Measurements from ENCODE around the gene TMEM115.

Gene TMEM115

GRCh38 chr3:50319181-50319893 is 40.0 kb downstream of the TMEM115 start:
- H3K27ac ChIP-seq (replicated peaks), result no peak overlapping the region
- no peak for TF ChIP-seq CTCF (IDR thresholded peaks at IDR 0.05; ENCODE audit: insufficient read depth, low read length)
- no peak for TF ChIP-seq SPI1 (IDR thresholded peaks at IDR 0.05; ENCODE audit: borderline replicate concordance, low read depth)

GRCh38 chr3:50318615-50319014 is 40.7 kb downstream of the TMEM115 start:
- TF ChIP-seq GABPA (IDR thresholded peaks at IDR 0.05; ENCODE audit: low read depth) (no peak), SPI1 (IDR thresholded peaks at IDR 0.05; ENCODE audit: borderline replicate concordance, low read depth) (peak; percentile 94), REST (IDR thresholded peaks at IDR 0.05; ENCODE audit: insufficient replicate concordance, low read depth) (no peak), POLR2AphosphoS5 (IDR thresholded peaks at IDR 0.05; ENCODE audit: low read depth) (0 out of 2 replicates have a peak, but pooled peaks have one; percentile 32)
- peak in 1 of 2 experiments; percentile 60 for DNase-seq (ENCODE audit: low read depth in 1 of 2, low spot score in 1 of 2)
- Histone ChIP-seq H3K27ac (replicated peaks) (no peak overlapping the region), H3K27me3 (ENCODE audit: insufficient read depth, poor library complexity, severe bottlenecking) (no peaks in the 10 kb centered on the region), H3K4me3 (replicated peaks; ENCODE audit: insufficient read depth, low read length) (no peak overlapping the region)

More at GRCh38 chr3:50319181-50319893, 40.0 kb downstream of the TMEM115 start:
- no peaks in the 10 kb centered on the region for H3K27me3 ChIP-seq (ENCODE audit: insufficient read depth, poor library complexity, severe bottlenecking)
- H3K4me3 ChIP-seq (replicated peaks; ENCODE audit: insufficient read depth, low read length), result no peak overlapping the region
- DNase-seq (ENCODE audit: low read depth in 1 of 2, low spot score in 1 of 2), result no peak

- DNase-seq (ENCODE audit: low read depth in 1 of 2, low spot score in 1 of 2), result no peak
- TF ChIP-seq CTCF (IDR thresholded peaks at IDR 0.05; ENCODE audit: insufficient read depth, low read length) (no peak), SPI1 (IDR thresholded peaks at IDR 0.05; ENCODE audit: borderline replicate concordance, low read depth) (no peak), REST (IDR thresholded peaks at IDR 0.05; ENCODE audit: insufficient replicate concordance, low read depth) (no peak), GABPA (IDR thresholded peaks at IDR 0.05; ENCODE audit: low read depth) (no peak), POLR2AphosphoS5 (IDR thresholded peaks at IDR 0.05; ENCODE audit: low read depth) (no peak)
- Histone ChIP-seq H3K4me3 (replicated peaks; ENCODE audit: insufficient read depth, low read length) (no peak overlapping the region), H3K27me3 (ENCODE audit: insufficient read depth, poor library complexity, severe bottlenecking) (no peaks in the 10 kb centered on the region), H3K27ac (replicated peaks) (no peak overlapping the region)
These were observed 41.2 kb downstream of the TMEM115 start for GRCh38 chr3:50318163-50318562.

- Histone ChIP-seq H3K27me3 (ENCODE audit: insufficient read depth, poor library complexity, severe bottlenecking) (no peaks in the 10 kb centered on the region), H3K27ac (replicated peaks) (no peak overlapping the region), H3K4me3 (replicated peaks; ENCODE audit: insufficient read depth, low read length) (no peak overlapping the region)
- DNase-seq (ENCODE audit: low read depth in 1 of 2, low spot score in 1 of 2), result no peak
- TF ChIP-seq GABPA (IDR thresholded peaks at IDR 0.05; ENCODE audit: low read depth) (no peak), SPI1 (IDR thresholded peaks at IDR 0.05; ENCODE audit: borderline replicate concordance, low read depth) (no peak), REST (IDR thresholded peaks at IDR 0.05; ENCODE audit: insufficient replicate concordance, low read depth) (no peak), POLR2AphosphoS5 (IDR thresholded peaks at IDR 0.05; ENCODE audit: low read depth) (no peak), CTCF (IDR thresholded peaks at IDR 0.05; ENCODE audit: insufficient read depth, low read length) (no peak)
These were observed 42.0 kb downstream of the TMEM115 start for GRCh38 chr3:50317300-50317699.

All from HL-60 (cell line).